ENCODE results near the gene CYGB.

CYGB gene

GRCh38 chr17:76547183-76547641 is 9.7 kb upstream of the CYGB start:
- in situ Hi-C loops (cut with HindIII; ENCODE audit: low pct_ligation_motif_present, low sequenced_read_pairs), result no loop called here
- DNase-seq, result peak; percentile 76
- Histone ChIP-seq H3K27me3 (replicated peaks) (no peaks in the 10 kb centered on the region), H3K4me3 (ENCODE audit: low read depth, low read length) (no peak overlapping the region), H3K27ac (peak overlapping the region; percentile 83), H3K36me3 (replicated peaks) (no peaks in the 10 kb centered on the region)
- peak; percentile 79 for TF ChIP-seq CTCF (IDR thresholded peaks at IDR 0.05; ENCODE audit: low read depth, low read length, missing control alignments)

- Histone ChIP-seq H3K27me3 (replicated peaks) (no peaks in the 10 kb centered on the region), H3K4me3 (ENCODE audit: low read depth, low read length) (no peak overlapping the region), H3K36me3 (replicated peaks) (no peaks in the 10 kb centered on the region), H3K27ac (peak overlapping the region; percentile 83)
- no peak for TF ChIP-seq CTCF (IDR thresholded peaks at IDR 0.05; ENCODE audit: low read depth, low read length, missing control alignments)
- peak; percentile 98 for DNase-seq
- in situ Hi-C loops (cut with HindIII; ENCODE audit: low pct_ligation_motif_present, low sequenced_read_pairs), result no loop called here
Measured at GRCh38 chr17:76546556-76547182, 9.2 kb upstream of the CYGB start.

DNA sequence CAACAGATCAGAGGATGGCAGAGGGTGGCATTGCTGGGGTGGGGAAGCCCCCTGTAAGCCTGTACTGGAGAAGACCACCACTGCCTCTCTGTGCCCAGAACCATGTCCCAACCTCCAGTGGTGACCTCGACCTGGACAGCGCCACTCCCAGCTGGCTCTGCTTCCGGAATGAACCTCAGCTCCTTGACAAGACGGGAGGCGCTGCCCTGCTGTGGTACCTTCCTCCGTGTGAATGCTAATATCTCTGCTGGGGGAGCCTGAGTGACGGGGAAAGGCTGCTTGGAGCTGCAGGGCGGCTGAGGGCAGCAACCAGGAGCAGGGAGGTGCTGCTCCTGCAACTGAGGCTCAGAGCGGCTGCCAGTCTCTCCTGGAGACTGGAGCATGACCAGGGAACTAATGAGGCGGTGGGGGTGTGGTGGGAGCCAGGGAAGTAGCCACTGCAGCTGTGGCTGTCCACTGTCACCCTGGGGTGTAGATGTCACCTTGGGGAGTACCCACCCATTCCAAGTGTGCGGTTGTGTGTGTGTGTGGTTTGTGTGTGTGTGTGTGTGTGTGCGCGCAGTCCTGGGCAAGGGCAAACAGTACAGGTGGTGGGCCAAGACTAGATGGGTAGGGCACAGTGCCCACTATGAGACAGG is 8.5 kb upstream of the CYGB start:
- H3K27me3 ChIP-seq (replicated peaks), result no peaks in the 10 kb centered on the region
- H3K4me3 ChIP-seq (ENCODE audit: low read depth, low read length), result no peak overlapping the region
- H3K27ac ChIP-seq, result peak overlapping the region; percentile 59
- no peaks in the 10 kb centered on the region for H3K36me3 ChIP-seq (replicated peaks)
- in situ Hi-C loops (cut with HindIII; ENCODE audit: low pct_ligation_motif_present, low sequenced_read_pairs), result no loop called here
- TF ChIP-seq CTCF (IDR thresholded peaks at IDR 0.05; ENCODE audit: low read depth, low read length, missing control alignments), result no peak
- DNase-seq, result no peak

DNA sequence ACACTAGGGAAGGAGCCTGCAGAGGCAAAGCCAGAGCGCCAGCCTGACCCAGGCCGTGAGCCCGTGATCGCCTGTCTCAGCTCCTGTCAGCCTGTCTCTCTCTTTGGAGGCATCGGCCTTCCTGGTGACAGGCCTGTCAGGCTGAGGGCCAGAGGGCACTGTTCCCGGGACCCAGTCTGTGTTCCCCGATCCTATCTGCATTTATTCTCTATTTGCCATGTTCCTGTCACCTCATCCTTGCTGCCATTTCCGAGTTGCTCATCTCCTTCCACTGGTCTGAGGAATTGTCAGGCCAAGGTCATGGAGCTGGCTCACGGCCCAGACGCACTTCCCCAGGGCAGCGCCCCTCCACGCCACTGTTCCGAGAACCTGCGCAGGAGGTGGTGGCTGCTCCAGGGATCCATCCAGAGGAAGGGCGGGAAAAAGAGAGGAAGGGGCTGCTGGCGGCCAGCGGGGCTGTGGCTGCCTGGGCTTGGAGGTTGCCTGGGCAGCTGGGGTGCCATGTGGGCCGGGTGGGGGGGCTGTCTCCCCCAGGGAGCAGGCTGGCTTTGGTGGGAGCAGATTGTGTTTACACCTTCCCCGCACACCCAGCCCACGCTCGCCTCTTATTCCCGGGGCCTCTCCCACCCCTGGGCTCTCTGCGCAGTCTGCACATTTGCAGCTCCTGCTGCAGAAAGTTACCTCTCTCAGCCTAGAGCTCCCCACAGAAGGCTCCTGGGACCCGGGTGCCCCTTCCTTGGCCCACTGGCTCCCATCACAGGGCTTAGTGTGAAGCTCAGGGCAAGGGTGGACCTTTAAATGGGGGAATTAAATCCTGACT is 7.2 kb upstream of the CYGB start:
- Histone ChIP-seq H3K27ac (no peak overlapping the region), H3K36me3 (replicated peaks) (no peaks in the 10 kb centered on the region), H3K4me3 (ENCODE audit: low read depth, low read length) (no peak overlapping the region), H3K27me3 (replicated peaks) (no peaks in the 10 kb centered on the region)
- in situ Hi-C loops (cut with HindIII; ENCODE audit: low pct_ligation_motif_present, low sequenced_read_pairs), result no loop called here
- no peak for DNase-seq
- TF ChIP-seq CTCF (IDR thresholded peaks at IDR 0.05; ENCODE audit: low read depth, low read length, missing control alignments), result no peak

- no peak overlapping the region for H3K4me3 ChIP-seq (ENCODE audit: low read depth, low read length)
- DNase-seq, result no peak
- no peaks in the 10 kb centered on the region for H3K27me3 ChIP-seq (replicated peaks)
- H3K36me3 ChIP-seq (replicated peaks), result no peaks in the 10 kb centered on the region
- in situ Hi-C loops (cut with HindIII; ENCODE audit: low pct_ligation_motif_present, low sequenced_read_pairs), result no loop called here
- H3K27ac ChIP-seq, result no peak overlapping the region
- TF ChIP-seq CTCF (IDR thresholded peaks at IDR 0.05; ENCODE audit: low read depth, low read length, missing control alignments), result no peak
Measured at GRCh38 chr17:76543826-76544545, 6.5 kb upstream of the CYGB start.

Measured in brain microvascular endothelial cell (primary cell).